Brain microvascular endothelial cell (primary cell): ENCODE data around the gene ETFRF1.

Experiments used
- DNase-seq: peaks from one replicate; pipeline ENCODE4 v3.0.0-alpha.2; 2020
- H3K27ac ChIP-seq: fragments of 250-450 bp; sonication (Bioruptor Pico); 2 replicates; pipeline ENCODE4 v1.5.1; 2020; ENCODE audit warnings: mild to moderate bottlenecking, moderate library complexity
- H3K27me3 ChIP-seq: fragments of 250-450 bp; sonication (Bioruptor Pico); replicated peaks from 2 replicates; pipeline ENCODE4 v1.5.1; 2020; ENCODE audit warnings: mild to moderate bottlenecking
- H3K36me3 ChIP-seq: fragments of 250-450 bp; sonication (Bioruptor Pico); replicated peaks from 2 replicates; pipeline ENCODE4 v1.5.1; 2020; ENCODE audit warnings: mild to moderate bottlenecking
- H3K4me3 ChIP-seq: 2 replicates; pipeline ENCODE4 v1.5.1; 2011; ENCODE audit warnings: low read depth, mild to moderate bottlenecking, control low read depth, low read length, moderate library complexity
- in situ Hi-C: cut with HindIII; loops from 2 replicates; pipeline ENCODE4 v1.10.0; 2017; ENCODE audit warnings: low sequenced_read_pairs, low pct_ligation_motif_present
- TF ChIP-seq, protein P1 (sequence below): IDR thresholded peaks from 2 replicates; pipeline ENCODE4 v1.5.1; 2011; ENCODE audit warnings: low read depth, mild to moderate bottlenecking, moderate library complexity, low read length, control low read depth, inconsistent platforms; ENCODE audit errors: missing control alignments

ETFRF1 gene

GRCh38 chr12:25213338-25213737 lies 18.3 kb downstream of the ETFRF1 start:
- TF ChIP-seq, protein P1, sequence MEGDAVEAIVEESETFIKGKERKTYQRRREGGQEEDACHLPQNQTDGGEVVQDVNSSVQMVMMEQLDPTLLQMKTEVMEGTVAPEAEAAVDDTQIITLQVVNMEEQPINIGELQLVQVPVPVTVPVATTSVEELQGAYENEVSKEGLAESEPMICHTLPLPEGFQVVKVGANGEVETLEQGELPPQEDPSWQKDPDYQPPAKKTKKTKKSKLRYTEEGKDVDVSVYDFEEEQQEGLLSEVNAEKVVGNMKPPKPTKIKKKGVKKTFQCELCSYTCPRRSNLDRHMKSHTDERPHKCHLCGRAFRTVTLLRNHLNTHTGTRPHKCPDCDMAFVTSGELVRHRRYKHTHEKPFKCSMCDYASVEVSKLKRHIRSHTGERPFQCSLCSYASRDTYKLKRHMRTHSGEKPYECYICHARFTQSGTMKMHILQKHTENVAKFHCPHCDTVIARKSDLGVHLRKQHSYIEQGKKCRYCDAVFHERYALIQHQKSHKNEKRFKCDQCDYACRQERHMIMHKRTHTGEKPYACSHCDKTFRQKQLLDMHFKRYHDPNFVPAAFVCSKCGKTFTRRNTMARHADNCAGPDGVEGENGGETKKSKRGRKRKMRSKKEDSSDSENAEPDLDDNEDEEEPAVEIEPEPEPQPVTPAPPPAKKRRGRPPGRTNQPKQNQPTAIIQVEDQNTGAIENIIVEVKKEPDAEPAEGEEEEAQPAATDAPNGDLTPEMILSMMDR = no peak

DNA sequence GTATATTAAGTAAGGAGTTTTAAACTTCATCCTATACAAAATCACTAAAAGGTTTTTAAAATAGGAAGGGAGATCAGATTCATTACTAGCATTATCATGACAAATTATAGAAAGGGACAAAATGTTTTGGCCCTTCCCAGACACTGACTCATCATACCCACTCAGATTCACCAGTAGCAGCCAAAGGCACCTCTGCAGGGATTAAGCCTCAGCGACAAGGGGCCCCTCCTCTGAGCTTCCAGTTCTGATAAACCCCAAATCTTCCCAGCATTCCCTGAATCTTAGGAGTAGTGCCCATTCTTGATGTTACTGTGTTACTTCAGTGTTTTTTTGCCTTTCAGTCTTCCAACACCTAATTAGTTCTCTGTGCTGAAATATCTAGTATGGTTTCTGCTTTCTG lies 41.2 kb downstream of the ETFRF1 start:
- Histone ChIP-seq H3K27me3 (no peaks in the 10 kb centered on the region), H3K4me3 (no peak overlapping the region), H3K27ac (no peak overlapping the region), H3K36me3 (peaks cover 2% of the 10 kb centered on the region)
- peak; percentile 33 for DNase-seq
- TF ChIP-seq, protein P1 = no peak
- in situ Hi-C loops = no loop called here

More at GRCh38 chr12:25213338-25213737, 18.3 kb downstream of the ETFRF1 start:
- Histone ChIP-seq H3K27ac (no peak overlapping the region), H3K36me3 (no peaks in the 10 kb centered on the region), H3K27me3 (no peaks in the 10 kb centered on the region), H3K4me3 (no peak overlapping the region)
- in situ Hi-C loops = no loop called here
- no peak for DNase-seq

GRCh38 chr12:25236626-25237025 lies 41.6 kb downstream of the ETFRF1 start:
- TF ChIP-seq, protein P1 = no peak
- Histone ChIP-seq H3K27ac (no peak overlapping the region), H3K27me3 (no peaks in the 10 kb centered on the region), H3K36me3 (peaks cover 2% of the 10 kb centered on the region), H3K4me3 (no peak overlapping the region)
- DNase-seq = no peak
- in situ Hi-C loops = no loop called here

GRCh38 chr12:25241167-25242020 lies 46.4 kb downstream of the ETFRF1 start:
- peak; percentile 31 for DNase-seq
- TF ChIP-seq, protein P1 = peak; percentile 59
- in situ Hi-C loops = no loop called here
- Histone ChIP-seq H3K4me3 (no peak overlapping the region), H3K27me3 (no peaks in the 10 kb centered on the region), H3K36me3 (peaks cover 2% of the 10 kb centered on the region), H3K27ac (no peak overlapping the region)

- H3K4me3 ChIP-seq = no peak overlapping the region
- in situ Hi-C loops = no loop called here
- H3K36me3 ChIP-seq = no peaks in the 10 kb centered on the region
- H3K27me3 ChIP-seq = no peaks in the 10 kb centered on the region
- H3K27ac ChIP-seq = no peak overlapping the region
- no peak for DNase-seq
- TF ChIP-seq, protein P1 = no peak
Observed at GRCh38 chr12:25242981-25243679, 48.1 kb downstream of the ETFRF1 start.

- DNase-seq = no peak
- in situ Hi-C loops = no loop called here
- H3K27ac ChIP-seq = no peak overlapping the region
- H3K27me3 ChIP-seq = no peaks in the 10 kb centered on the region
- no peaks in the 10 kb centered on the region for H3K36me3 ChIP-seq
- TF ChIP-seq, protein P1 = no peak
- H3K4me3 ChIP-seq = no peak overlapping the region
Observed at GRCh38 chr12:25243680-25243990, 48.6 kb downstream of the ETFRF1 start.
